GM08714 (cell line): ENCODE measurements around the gene ADIRF.
"Not testable (repeated sequence)": the region's sequence is repeated elsewhere in the genome, so short reads cannot be mapped to it uniquely, and the experiment has no call there.

ENCODE experiments used
- H3K4me3 ChIP-seq: fragments of 200-500 bp; sonication (Bioruptor generic); 2 replicates; pipeline ENCODE4 v1.5.1; 2014; ENCODE audit warnings: mild to moderate bottlenecking, low read length, inconsistent platforms
- ZNF274 ChIP-seq: IDR thresholded peaks from 2 replicates; pipeline ENCODE4 v1.6.1; 2012; ENCODE audit warnings: mild to moderate bottlenecking, low read depth, low read length

Gene ADIRF

GRCh38 chr10:86972613-86973380 is 4.5 kb downstream of the ADIRF start:
- no peak overlapping the region for H3K4me3 ChIP-seq
- no peak for TF ChIP-seq ZNF274

DNA sequence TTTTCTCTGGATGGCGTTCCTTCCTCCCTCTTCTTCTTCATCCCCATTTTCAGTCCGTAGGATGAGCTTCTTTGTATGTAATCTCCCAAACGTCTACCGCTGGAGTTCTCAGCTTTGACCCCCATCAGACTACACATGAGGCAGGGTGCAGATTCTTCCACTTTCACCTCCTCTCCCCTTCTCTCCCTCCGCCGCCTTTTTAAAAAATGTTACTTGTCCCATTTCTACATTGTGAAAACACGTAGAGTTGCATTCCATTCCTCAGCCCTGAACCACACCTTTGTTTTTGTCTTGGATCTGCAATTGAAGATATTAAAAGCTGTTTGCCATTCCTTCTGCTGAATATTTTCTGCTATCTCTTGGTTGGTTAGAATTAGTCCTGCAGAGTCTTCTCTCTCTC is 6.2 kb downstream of the ADIRF start:
- H3K4me3 ChIP-seq, result no peak overlapping the region
- TF ChIP-seq ZNF274, result no peak

- no peak overlapping the region for H3K4me3 ChIP-seq
- TF ChIP-seq ZNF274, result no peak
Observed at GRCh38 chr10:86976362-86977056, 8.2 kb downstream of the ADIRF start.

DNA sequence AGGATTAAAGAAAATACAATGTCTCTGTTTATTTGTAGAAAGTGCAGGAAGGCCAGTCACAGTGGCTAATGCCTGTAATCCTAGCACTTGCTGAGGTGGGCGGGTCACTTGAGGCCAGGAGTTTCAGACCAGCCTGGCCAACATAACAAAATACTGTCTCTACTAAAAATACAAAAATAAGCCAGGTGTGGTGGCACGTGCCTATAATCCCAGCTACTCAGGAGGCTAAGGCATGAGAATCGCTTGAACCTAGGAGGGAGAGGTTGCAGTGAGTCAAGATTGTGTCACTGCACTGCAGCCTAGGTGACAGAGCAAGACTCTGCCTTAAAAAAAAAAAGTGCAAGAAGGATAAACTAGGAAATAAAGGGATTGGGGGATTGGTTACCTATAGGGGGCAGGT is 10.2 kb downstream of the ADIRF start:
- not testable (repeated sequence) for H3K4me3 ChIP-seq

GRCh38 chr10:86979296-86979818 is 11.1 kb downstream of the ADIRF start:
- no peak for TF ChIP-seq ZNF274
- no peak overlapping the region for H3K4me3 ChIP-seq

GRCh38 chr10:86979977-86980448 is 11.7 kb downstream of the ADIRF start:
- TF ChIP-seq ZNF274, result no peak
- H3K4me3 ChIP-seq, result no peak overlapping the region

DNA sequence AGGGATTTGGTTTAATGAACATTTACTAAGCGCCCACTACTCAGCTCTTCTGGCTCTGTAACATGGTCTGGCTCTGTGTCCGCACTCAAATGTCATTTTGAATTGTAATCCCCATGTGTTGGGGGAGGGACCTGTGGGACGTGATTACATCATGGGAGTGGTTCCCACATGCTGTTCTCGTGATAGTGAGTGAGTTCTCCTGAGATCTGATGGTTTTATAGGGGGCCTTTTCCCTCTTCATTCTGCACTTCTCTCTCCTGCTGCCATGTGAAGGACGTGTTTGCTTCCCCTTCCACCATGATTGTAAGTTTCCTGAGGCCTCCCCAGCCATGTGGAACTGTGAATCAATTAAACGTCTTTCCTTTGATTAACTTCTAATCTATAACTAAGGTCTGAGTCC is 12.7 kb downstream of the ADIRF start:
- H3K4me3 ChIP-seq, result not testable (repeated sequence)

- no peak overlapping the region for H3K4me3 ChIP-seq
- no peak for TF ChIP-seq ZNF274
Observed at GRCh38 chr10:86981716-86982115, 13.4 kb downstream of the ADIRF start.

GRCh38 chr10:86984498-86984897 is 16.2 kb downstream of the ADIRF start:
- H3K4me3 ChIP-seq, result not testable (repeated sequence)

- TF ChIP-seq ZNF274, result no peak
Observed at GRCh38 chr10:86988520-86988919, 20.2 kb downstream of the ADIRF start.

GRCh38 chr10:86991362-86991761 is 23.1 kb downstream of the ADIRF start:
- not testable (repeated sequence) for H3K4me3 ChIP-seq

More at GRCh38 chr10:86988520-86988919, 20.2 kb downstream of the ADIRF start:
- no peak overlapping the region for H3K4me3 ChIP-seq

DNA sequence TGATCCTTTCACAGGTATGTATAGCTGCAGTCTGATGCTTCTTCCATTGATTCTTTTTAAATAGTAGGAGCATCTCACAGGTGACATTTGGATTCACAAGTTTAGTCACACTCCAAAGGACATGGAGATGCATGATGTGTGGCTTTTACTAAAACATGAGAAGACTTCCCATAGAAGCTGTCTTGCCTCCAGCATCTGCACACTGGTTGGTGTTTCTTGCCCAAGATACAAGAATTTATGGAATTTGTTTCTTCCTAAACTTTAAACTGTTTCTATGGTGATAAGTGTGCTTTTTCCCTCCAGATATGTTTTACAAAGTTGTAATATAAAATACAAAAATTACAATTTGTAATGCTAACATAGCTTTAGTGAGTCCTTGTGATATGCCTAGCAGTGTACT is 24.2 kb downstream of the ADIRF start:
- no peak overlapping the region for H3K4me3 ChIP-seq
- TF ChIP-seq ZNF274, result no peak

- TF ChIP-seq ZNF274, result no peak
- H3K4me3 ChIP-seq, result no peak overlapping the region
Observed at GRCh38 chr10:86992929-86993328, 24.6 kb downstream of the ADIRF start.

- H3K4me3 ChIP-seq, result not testable (repeated sequence)
Observed at GRCh38 chr10:86999802-87000403, 31.6 kb downstream of the ADIRF start.

DNA sequence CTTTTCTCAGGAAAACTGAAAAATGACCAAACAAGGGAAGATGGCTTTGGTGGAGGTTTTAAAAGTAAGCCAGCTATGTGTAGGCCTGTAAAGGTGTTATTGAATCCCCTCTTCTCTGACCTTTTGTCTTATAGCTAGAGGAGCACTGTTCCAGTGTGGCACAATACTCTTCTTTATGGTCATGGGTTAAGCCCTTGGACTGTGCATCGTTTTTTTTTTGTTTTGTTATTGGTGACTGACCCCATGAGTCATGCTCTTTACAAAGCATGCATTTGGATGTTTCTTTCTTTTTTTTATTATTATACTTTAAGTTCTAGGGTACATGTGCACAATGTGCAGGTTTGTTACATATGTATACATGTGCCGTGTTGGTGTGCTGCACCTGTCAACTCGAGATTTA is 32.2 kb downstream of the ADIRF start:
- TF ChIP-seq ZNF274, result no peak

GRCh38 chr10:87007124-87007523 is 38.8 kb downstream of the ADIRF start:
- not testable (repeated sequence) for H3K4me3 ChIP-seq

More for the DNA sequence above, 32.2 kb downstream of the ADIRF start:
- no peak overlapping the region for H3K4me3 ChIP-seq

- not testable (repeated sequence) for H3K4me3 ChIP-seq
Observed at GRCh38 chr10:87007674-87008073, 39.4 kb downstream of the ADIRF start.

DNA sequence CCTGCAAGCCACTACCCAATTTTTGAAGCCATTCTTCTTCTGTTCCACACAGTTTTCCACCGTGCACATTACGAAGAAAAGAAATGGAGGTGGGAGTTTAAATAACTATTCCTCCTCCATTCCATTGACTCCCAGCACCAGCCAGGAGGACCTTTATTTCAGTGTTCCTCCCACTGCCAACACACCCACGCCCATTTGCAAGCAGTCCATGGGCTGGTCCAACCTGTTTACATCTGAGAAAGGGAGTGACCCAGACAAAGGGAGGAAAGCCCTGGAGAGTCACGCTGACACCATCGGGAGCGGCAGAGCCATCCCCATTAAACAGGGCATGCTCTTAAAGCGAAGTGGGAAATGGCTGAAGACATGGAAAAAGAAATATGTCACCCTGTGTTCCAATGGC is 40.0 kb downstream of the ADIRF start:
- not testable (repeated sequence) for H3K4me3 ChIP-seq

GRCh38 chr10:87009134-87009696 is 40.9 kb downstream of the ADIRF start:
- not testable (repeated sequence) for H3K4me3 ChIP-seq

GRCh38 chr10:87013528-87013927 is 45.2 kb downstream of the ADIRF start:
- not testable (repeated sequence) for H3K4me3 ChIP-seq
